Activated CD4-positive, alpha-beta T cell treated with anti-CD3 and anti-CD28 coated beads, Interleukin-2, Interleukin-6, amounts not matched to agents 100 ng/mL and 50 ng/mL, durations not matched to agents 16 hours and 8 hours (primary cell): Measurements from ENCODE around the gene PABPC5.

ENCODE experiments used
- DNase-seq: peaks from one replicate; pipeline ENCODE4 v3.0.0-alpha.2; 2020

Gene PABPC5

DNA sequence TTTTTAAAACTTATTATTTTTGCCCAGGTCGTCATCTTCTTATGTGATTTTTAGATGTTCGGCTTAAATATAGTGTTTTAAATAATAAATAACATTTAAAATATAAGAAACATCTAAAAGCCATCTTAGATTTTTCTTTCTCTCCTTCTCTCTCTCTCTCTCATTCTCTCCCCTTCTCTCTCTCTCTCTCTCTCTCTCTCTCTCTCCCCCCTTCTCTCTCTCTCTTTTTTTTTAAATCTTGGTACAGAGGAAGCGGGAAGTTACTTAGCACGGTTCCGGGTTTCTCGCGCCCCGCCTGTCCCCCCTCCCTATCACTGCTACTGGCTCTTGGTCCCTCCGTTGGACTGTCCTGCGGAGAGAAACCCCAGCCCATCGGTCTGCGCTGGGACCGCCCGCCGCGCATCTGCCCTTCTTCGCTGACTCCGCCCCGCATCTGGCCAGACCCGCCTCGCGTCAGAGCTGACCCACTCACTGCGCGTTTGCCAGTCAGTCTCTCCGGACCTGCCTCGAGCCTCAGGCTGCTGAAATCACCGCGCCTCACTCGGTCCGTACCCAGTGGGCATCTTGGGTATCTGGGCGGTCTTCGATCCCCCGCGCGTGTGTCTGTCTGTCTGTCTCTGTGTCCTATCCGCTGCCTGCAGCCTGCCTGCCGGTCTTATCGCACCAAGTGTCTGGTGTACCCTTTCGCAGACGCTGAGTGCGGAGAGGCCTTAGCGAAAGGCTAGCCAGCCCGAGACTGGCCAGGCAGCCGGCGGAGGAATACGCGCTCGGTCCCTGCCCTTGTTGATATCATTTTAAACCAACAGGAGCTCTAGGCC is at the start of gene PABPC5:
PABPC5 (plus strand) TSS at position 489 of the 818 bp plus-strand sequence. CDS start 739 bp downstream, outside the sequence.
- no peak for DNase-seq

DNA sequence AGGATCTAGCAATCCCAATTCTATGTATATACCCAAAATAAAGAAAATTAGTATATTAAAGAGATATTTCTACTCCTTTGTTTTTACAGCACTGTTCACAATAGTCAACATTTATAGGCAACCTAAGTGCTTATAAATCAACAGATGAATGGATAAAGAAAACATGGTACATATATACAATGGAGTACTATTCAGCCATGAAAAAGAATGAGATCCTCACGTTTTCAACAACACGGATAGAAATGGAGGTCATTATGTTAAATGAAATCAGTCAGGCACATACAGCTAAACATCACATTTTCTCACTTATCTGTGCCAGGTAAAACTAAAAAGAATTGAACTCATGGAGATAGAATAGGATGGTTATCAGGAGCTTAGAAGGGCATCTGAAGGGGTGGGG is 45.6 kb upstream of the PABPC5 start:
- no peak for DNase-seq

DNA sequence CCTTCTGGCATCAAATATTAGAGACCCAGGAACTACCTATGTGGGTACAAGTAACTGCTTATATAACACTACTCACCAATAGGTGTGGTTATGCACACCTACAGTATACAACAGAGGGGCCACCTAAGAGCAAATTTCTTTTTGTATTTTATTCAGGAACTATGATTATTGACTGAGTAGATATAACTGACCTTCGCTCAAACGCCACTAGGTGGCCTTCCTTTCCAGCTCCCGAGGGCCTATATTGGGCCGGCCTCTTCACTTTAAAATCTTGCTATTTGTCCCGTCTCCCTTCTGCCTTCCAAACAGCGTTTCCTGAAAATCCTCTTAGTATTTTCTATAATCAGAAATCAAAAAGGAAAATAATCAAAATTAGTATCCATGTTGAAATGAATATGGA is 19.9 kb upstream of the PABPC5 start:
- peak; percentile 14 for DNase-seq

DNA sequence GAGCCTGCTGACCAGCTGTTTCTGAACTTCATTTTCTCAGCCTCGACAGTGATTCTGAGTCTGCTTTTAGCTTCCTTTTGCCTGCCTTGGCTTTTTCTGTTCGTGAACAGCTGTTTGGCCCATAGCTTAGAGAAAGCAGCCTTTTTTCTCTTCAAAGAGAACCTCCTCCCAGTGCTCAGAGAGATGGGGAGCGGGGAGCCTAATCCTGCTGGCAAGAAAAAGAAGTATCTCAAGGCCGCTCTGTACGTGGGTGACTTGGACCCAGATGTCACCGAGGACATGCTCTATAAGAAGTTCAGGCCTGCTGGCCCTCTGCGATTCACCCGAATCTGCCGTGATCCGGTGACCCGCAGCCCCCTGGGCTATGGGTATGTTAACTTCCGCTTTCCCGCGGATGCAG is 756 bp downstream of the PABPC5 start:
- no peak for DNase-seq
